MCF 10A (cell line): Measurements from ENCODE around the gene UBC. TPM values are rescaled to one million over a fixed set of nuclear protein-coding genes. Genes with fewer than 3 reads are reported as not detected.
"Not testable (repeated sequence)": the region's sequence is repeated elsewhere in the genome, so short reads cannot be mapped to it uniquely, and the experiment has no call there.

Experiments
- BruUV-seq: library from RNA; stranded (reverse); fragments of 400-500 nt; replicated peaks from 2 replicates; lab custom pipeline; 2021; lab: Mats Ljungman, UMichigan
- CTCF ChIA-PET: fragments of 300-600 bp; sonication (Branson Sonifier 250); formaldehyde crosslinking; extraction: SDS; loops from one replicate; lab custom pipeline; 2021; ENCODE audit warnings: antibody characterized with exemption, inconsistent platforms; lab: Yijun Ruan, JAX
- POLR2A ChIA-PET: fragments of 300-600, 350-650 bp; sonication (Branson Sonifier 250); formaldehyde crosslinking; extraction: SDS; loops from one replicate; lab custom pipeline; 2020; ENCODE audit warnings: antibody characterized with exemption, inconsistent platforms; lab: Yijun Ruan, JAX
- DNase-seq: peaks from one replicate; pipeline ENCODE4 v3.0.0-alpha.2; 2018; ENCODE audit not compliant: unreplicated experiment
- H3K27ac Mint-ChIP-seq: one replicate; pipeline ENCODE4 v1.8.0; 2022; ENCODE audit warnings: mild to moderate bottlenecking, low read depth, mixed read lengths; ENCODE audit not compliant: unreplicated experiment
- H3K27me3 Mint-ChIP-seq: one replicate; pipeline ENCODE4 v1.8.0; 2022; ENCODE audit warnings: mixed read lengths; ENCODE audit not compliant: insufficient read depth, unreplicated experiment
- H3K36me3 Mint-ChIP-seq: one replicate; pipeline ENCODE4 v1.8.0; 2022; ENCODE audit warnings: mild to moderate bottlenecking, moderate library complexity, mixed read lengths; ENCODE audit not compliant: insufficient read depth, unreplicated experiment
- H3K4me1 Mint-ChIP-seq: one replicate; pipeline ENCODE4 v1.8.0; 2022; ENCODE audit warnings: mixed read lengths; ENCODE audit not compliant: insufficient read depth, unreplicated experiment
- H3K4me3 Mint-ChIP-seq: one replicate; pipeline ENCODE4 v1.8.0; 2022; ENCODE audit warnings: mild to moderate bottlenecking, moderate library complexity, mixed read lengths; ENCODE audit not compliant: unreplicated experiment
- H3K9me3 Mint-ChIP-seq: one replicate; pipeline ENCODE4 v1.8.0; 2022; ENCODE audit warnings: mixed read lengths; ENCODE audit not compliant: unreplicated experiment
- CTCF ChIP-seq: fragments of 200-600 bp; IDR thresholded peaks from one replicate; pipeline ENCODE4 v1.8.0; 2022; ENCODE audit warnings: antibody characterized with exemption, mild to moderate bottlenecking; ENCODE audit not compliant: unreplicated experiment
- intact Hi-C: fragments of 100-400 bp; cut with micrococcal nuclease; formaldehyde crosslinking; loops from 2 replicates; pipeline ENCODE4 v1.14.1; 2022
- total RNA-seq: library from RNA; stranded (reverse); gene quantifications from 2 replicates; pipeline ENCODE4 v1.2.3, GENCODE V29; 2022

Gene UBC
- total RNA-seq, 1 experiment from 2014 or later: 1,485 TPM

- no peak for TF ChIP-seq CTCF
- no peaks in the 10 kb centered on the region for H3K9me3 Mint-ChIP-seq
- intact Hi-C loops: no loop called here
- peaks cover 4% of the 10 kb centered on the region for H3K36me3 Mint-ChIP-seq
- BruUV-seq: no TSS peak
- H3K27me3 Mint-ChIP-seq: no peaks in the 10 kb centered on the region
- ChIA-PET CTCF (no interaction called here), POLR2A (no interaction called here)
- H3K4me3 Mint-ChIP-seq: no peak overlapping the region
- H3K4me1 Mint-ChIP-seq: peaks cover 2% of the 10 kb centered on the region
- no peak for DNase-seq
- H3K27ac Mint-ChIP-seq: no peak overlapping the region
Measured at GRCh38 chr12:124888260-124888659, 26.2 kb downstream of the UBC start.

GRCh38 chr12:124887766-124888165 lies 26.7 kb downstream of the UBC start:
- CTCF ChIA-PET: interaction anchor here (0.6 to 1.4 kb wide), 2 partner anchors 19 to 32 kb away, joined by 3 to 5 read pairs; no protein-coding TSS in a partner anchor
- DNase-seq, H3K27me3 Mint-ChIP-seq, H3K9me3 Mint-ChIP-seq, H3K36me3 Mint-ChIP-seq, H3K27ac Mint-ChIP-seq, H3K4me3 Mint-ChIP-seq, BruUV-seq, H3K4me1 Mint-ChIP-seq, intact Hi-C loops: not testable (repeated sequence)
- POLR2A ChIA-PET: interaction anchor here (0.9 kb wide), 1 partner anchor 59 kb away, joined by 4 read pairs; no protein-coding TSS in a partner anchor

GRCh38 chr12:124884587-124885438 lies 29.6 kb downstream of the UBC start:
- H3K27ac Mint-ChIP-seq: no peak overlapping the region
- ChIA-PET POLR2A (interaction anchor here (1.0 kb wide), 1 partner anchor 15 kb away, joined by 3 read pairs; no protein-coding TSS in a partner anchor), CTCF (interaction anchor here (1.2 kb wide), 1 partner anchor 8 kb away, joined by 4 read pairs; no protein-coding TSS in a partner anchor)
- no peak for DNase-seq
- no peaks in the 10 kb centered on the region for H3K27me3 Mint-ChIP-seq
- peaks cover 1% of the 10 kb centered on the region for H3K36me3 Mint-ChIP-seq
- H3K4me3 Mint-ChIP-seq: no peak overlapping the region
- H3K9me3 Mint-ChIP-seq: no peaks in the 10 kb centered on the region
- TF ChIP-seq CTCF: no peak
- H3K4me1 Mint-ChIP-seq: peaks cover 7% of the 10 kb centered on the region
- no TSS peak for BruUV-seq
- intact Hi-C loops: no loop called here

GRCh38 chr12:124883263-124884130 lies 31.0 kb downstream of the UBC start:
- Mint-ChIP-seq H3K36me3 (no peaks in the 10 kb centered on the region), H3K4me1 (peaks cover 7% of the 10 kb centered on the region), H3K4me3 (no peak overlapping the region), H3K27ac (no peak overlapping the region), H3K27me3 (no peaks in the 10 kb centered on the region), H3K9me3 (no peaks in the 10 kb centered on the region)
- TF ChIP-seq CTCF: no peak
- ChIA-PET CTCF (interaction anchor here (0.7 to 1.2 kb wide), 2 partner anchors 9 to 19 kb away, joined by 4 read pairs; no protein-coding TSS in a partner anchor), POLR2A (no interaction called here)
- intact Hi-C loops: no loop called here
- BruUV-seq: no TSS peak
- DNase-seq: peak; percentile 14
